Uterus (tissue), 2 donors: ENCODE measurements around the gene PDYN.

Experiments
- CTCF ChIP-seq, 4 experiments: fragments of 200-600 bp in 2 of 4; fragments of 450-650 bp in 2 of 4; sonication (generic) in 2 of 4; IDR thresholded peaks; one replicate each; pipeline ENCODE4 v1.5.1; 2016 to 2019; ENCODE audit warnings: antibody characterized with exemption in 4 of 4, mild to moderate bottlenecking in 2 of 4, moderate library complexity in 1 of 4
- POLR2A ChIP-seq, 2 donors: fragments of 450-650 bp; IDR thresholded peaks; one replicate each; pipeline ENCODE4 v1.6.1; 2016; ENCODE audit warnings: antibody characterized with exemption in 2 of 2, mild to moderate bottlenecking in 1 of 2, moderate library complexity in 1 of 2

- TF ChIP-seq CTCF (IDR thresholded peaks at IDR 0.05) (no peak), POLR2A (IDR thresholded peaks at IDR 0.05) (no peak)
These were observed 60.4 kb downstream of the PDYN start for GRCh38 chr20:1933465-1933870.
